Fibroblast of villous mesenchyme (primary cell): ENCODE measurements around the gene PLCL2. TPM values are rescaled to one million over a fixed set of nuclear protein-coding genes. Genes with fewer than 3 reads are reported as not detected.

Source experiments
- DNase-seq: peaks from one replicate; pipeline ENCODE4 v3.0.0-alpha.2; 2010; ENCODE audit warnings: low read depth
- H3K4me3 ChIP-seq: 2 replicates; pipeline ENCODE4 v1.5.1; 2011; ENCODE audit warnings: low read depth, mild to moderate bottlenecking, low read length
- total RNA-seq: library from RNA; depleted of rRNA; stranded (reverse); fragments of >200 nt; gene quantifications from 2 replicates; pipeline ENCODE4 v1.2.3, GENCODE V29; 2012
- TF ChIP-seq, protein P1 (sequence below): IDR thresholded peaks from 2 replicates; pipeline ENCODE4 v1.5.1; 2012; ENCODE audit warnings: low read depth, mild to moderate bottlenecking, low read length; ENCODE audit not compliant: insufficient read depth

The PLCL2 gene
- total RNA-seq, 1 donor, result 5.6 TPM

DNA sequence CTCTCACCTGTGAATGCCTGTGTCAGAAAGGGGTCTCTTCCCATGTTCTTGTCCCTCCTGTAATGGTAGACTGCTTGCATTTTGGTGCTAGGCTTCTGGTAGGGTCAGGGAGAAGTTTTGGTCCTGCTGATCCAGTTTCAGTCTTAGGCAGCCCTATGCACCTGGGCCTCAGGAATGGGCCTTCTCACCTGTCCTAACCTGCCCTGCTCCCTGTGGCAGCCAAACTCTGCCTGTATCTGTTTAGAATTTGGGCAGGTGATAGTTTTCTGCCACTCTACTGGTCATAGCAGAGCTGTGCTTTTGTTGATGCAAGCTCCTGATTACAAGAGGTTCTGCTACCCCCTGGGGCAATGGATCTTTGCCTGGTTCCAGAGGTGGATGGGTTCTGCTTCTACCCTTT is 118.7 kb downstream of the PLCL2 start:
- DNase-seq, result no peak
- no peak overlapping the region for H3K4me3 ChIP-seq
- TF ChIP-seq, protein P1, sequence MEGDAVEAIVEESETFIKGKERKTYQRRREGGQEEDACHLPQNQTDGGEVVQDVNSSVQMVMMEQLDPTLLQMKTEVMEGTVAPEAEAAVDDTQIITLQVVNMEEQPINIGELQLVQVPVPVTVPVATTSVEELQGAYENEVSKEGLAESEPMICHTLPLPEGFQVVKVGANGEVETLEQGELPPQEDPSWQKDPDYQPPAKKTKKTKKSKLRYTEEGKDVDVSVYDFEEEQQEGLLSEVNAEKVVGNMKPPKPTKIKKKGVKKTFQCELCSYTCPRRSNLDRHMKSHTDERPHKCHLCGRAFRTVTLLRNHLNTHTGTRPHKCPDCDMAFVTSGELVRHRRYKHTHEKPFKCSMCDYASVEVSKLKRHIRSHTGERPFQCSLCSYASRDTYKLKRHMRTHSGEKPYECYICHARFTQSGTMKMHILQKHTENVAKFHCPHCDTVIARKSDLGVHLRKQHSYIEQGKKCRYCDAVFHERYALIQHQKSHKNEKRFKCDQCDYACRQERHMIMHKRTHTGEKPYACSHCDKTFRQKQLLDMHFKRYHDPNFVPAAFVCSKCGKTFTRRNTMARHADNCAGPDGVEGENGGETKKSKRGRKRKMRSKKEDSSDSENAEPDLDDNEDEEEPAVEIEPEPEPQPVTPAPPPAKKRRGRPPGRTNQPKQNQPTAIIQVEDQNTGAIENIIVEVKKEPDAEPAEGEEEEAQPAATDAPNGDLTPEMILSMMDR, result no peak

DNA sequence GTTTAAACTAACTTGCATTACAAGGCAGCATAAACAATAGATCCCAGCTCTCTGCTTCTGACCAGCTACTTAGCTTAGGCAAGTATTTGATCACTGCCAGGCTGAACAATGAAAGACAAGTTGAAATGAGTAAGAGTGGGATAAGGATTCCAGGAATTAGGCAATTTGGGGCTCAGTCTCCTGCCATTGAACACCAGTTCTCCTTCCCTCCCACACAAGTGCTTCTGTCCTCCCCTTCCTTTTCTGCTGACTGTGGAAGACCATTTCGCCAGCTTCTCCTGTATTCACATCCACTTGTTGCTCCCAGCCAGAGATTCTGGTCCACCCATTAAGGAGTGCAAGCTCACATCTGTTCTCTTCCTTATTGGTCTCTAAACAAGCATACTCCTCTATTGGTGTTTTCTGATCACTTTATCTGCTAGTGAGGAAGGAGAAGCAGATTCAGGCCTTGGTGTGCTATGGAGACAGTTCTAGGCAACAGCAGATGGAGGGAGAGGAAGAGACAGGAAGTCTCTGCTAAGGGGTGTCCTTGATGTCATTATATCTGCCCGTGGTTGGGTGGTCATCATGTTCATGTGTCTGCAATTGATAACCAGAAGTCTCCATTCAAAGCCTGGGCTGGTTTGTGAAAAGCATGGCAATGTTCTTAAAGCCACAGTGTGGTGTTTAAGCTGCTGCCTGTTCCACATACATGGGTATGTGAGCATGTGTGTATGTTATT is 121.5 kb downstream of the PLCL2 start:
- H3K4me3 ChIP-seq, result no peak overlapping the region
- TF ChIP-seq, protein P1, result no peak
- no peak for DNase-seq

DNA sequence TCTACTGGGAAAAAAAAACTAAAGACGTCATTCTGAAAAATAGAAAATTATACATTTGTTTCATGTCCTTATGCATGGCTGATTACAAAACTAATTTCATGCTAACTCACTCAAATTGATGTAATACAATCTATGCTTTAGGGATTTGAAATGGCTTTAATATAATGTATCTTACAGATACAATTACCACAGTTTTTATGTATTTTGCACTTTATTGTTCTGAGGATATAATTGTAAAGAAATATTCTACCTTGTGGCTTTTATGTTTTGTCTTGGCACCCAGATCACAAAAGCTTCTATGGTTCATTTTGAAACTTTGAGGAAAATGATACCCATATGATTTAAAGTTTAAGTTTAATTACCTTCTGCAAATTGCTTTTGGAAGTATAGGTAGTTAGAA is 122.5 kb downstream of the PLCL2 start:
- TF ChIP-seq, protein P1, result no peak
- no peak for DNase-seq
- no peak overlapping the region for H3K4me3 ChIP-seq

DNA sequence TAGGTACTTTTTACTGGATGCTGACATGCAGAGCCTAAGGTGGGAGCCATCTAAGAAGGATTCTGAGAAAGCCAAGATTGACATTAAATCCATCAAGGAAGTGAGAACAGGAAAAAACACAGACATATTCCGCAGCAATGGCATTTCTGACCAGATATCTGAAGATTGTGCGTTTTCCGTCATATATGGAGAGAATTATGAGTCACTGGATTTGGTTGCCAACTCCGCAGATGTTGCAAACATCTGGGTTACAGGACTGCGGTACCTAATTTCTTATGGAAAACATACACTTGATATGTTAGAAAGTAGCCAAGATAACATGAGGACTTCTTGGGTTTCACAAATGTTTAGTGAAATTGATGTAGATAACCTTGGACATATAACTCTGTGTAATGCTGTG is 125.1 kb downstream of the PLCL2 start:
- DNase-seq, result no peak
- TF ChIP-seq, protein P1, result no peak
- no peak overlapping the region for H3K4me3 ChIP-seq

DNA sequence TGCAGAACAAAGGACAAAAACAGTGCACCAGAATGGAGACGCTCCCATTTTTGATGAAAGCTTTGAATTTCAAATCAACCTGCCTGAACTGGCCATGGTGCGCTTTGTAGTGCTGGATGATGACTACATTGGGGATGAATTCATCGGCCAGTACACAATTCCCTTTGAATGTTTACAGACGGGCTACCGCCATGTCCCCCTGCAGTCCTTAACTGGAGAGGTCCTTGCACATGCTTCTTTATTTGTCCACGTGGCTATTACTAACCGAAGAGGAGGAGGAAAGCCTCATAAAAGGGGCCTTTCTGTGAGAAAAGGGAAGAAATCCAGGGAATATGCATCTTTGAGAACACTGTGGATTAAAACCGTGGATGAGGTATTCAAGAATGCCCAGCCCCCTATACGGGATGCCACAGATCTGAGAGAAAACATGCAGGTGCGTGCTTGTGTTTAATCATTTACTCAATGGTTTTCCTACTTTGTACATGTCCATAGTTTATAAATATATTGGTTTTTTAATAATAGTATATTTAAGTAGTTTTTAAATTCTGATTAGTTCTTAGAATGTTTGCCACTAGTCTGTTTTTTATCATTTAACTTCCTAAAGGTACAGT is 127.1 kb downstream of the PLCL2 start:
- TF ChIP-seq, protein P1, result no peak
- DNase-seq, result no peak
- no peak overlapping the region for H3K4me3 ChIP-seq

DNA sequence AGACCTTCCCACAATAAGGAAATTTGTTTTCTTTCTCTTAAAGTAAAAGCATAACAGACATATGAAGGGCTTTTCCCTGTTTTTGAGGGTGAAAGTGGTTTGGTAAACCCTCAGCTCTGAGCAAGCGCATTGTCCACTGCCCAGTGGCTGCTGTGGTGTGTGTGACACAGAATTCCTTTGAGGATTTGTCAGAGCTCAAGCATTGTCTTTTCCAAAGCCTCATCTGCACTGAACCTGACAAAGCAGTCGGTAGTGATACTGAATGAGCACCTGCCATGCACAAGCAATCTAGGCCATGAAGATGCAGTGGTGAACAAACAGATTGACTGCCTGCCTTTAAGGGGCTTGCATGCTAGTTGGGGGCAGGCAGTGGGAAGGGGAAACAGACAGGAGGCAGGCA is 128.3 kb downstream of the PLCL2 start:
- DNase-seq, result no peak
- H3K4me3 ChIP-seq, result no peak overlapping the region
- TF ChIP-seq, protein P1, result no peak

DNA sequence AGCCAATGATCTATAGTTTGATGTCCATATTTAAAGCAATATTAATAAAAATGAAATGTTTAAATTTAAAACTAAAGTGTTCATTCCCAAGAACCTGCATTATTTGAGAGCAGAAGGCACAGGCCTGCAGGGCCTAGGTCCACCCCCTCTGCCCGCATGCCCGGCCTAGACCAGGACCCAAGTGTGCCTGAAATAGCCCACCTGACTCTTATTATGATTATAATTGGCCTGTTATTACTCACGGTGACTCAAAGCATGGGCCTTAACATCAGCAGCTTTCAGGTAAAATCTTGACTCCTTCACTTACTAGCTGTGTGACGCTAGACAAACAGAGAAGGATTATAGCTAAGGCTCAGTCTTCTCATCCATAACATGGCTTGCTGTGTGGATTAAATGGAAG is 128.8 kb downstream of the PLCL2 start:
- no peak overlapping the region for H3K4me3 ChIP-seq
- TF ChIP-seq, protein P1, result no peak
- DNase-seq, result no peak
